Keratinocyte (primary cell): ENCODE results near the gene ZFAND6. TPM values are rescaled to one million over a fixed set of nuclear protein-coding genes. Genes with fewer than 3 reads are reported as not detected.

Source experiments
- DNase-seq: peaks from one replicate; pipeline ENCODE4 v3.0.0-alpha.2; 2011; ENCODE audit warnings: low read depth, missing footprints, low spot score
- FAIRE-seq: peaks from 2 replicates; lab custom pipeline; 2011; peaks lifted over from hg19 to GRCh38; lab: Jason Lieb, UNC
- H2AFZ ChIP-seq: 2 replicates; pipeline ENCODE4 v1.6.0; 2012; ENCODE audit warnings: low read length, control low read depth, inconsistent platforms; ENCODE audit not compliant: control insufficient read depth
- H3K27ac ChIP-seq: 2 replicates; pipeline ENCODE4 v1.5.1; 2011; ENCODE audit warnings: low read length; ENCODE audit not compliant: control insufficient read depth, insufficient read depth
- H3K27me3 ChIP-seq: 3 replicates; pipeline ENCODE4 v1.6.0; 2011; ENCODE audit warnings: low read length; ENCODE audit not compliant: control insufficient read depth, insufficient read depth; ENCODE audit errors: extremely low read depth
- H3K36me3 ChIP-seq, 2 experiments: 2 replicates in 1 of 2; 3 replicates in 1 of 2; pipeline ENCODE4 v1.5.1; 2011; ENCODE audit warnings: low read length in 2 of 2, mild to moderate bottlenecking in 1 of 2; ENCODE audit not compliant: control insufficient read depth in 2 of 2, insufficient read depth in 2 of 2; ENCODE audit errors: extremely low read depth in 1 of 2
- H3K4me1 ChIP-seq: 3 replicates; pipeline ENCODE4 v1.5.1; 2011; ENCODE audit warnings: low read length; ENCODE audit not compliant: control insufficient read depth, insufficient read depth; ENCODE audit errors: extremely low read depth
- H3K4me2 ChIP-seq: 3 replicates; pipeline ENCODE4 v1.6.0; 2011; ENCODE audit warnings: low read depth, low read length; ENCODE audit not compliant: control insufficient read depth, insufficient read depth; ENCODE audit errors: extremely low read depth
- H3K4me3 ChIP-seq, 3 experiments: fragments of 200-600 bp in 1 of 3; sonication (generic) in 1 of 3; 2 replicates in 2 of 3; 3 replicates in 1 of 3; pipeline ENCODE4 v1.5.1; 2011 to 2016; ENCODE audit warnings: low read length in 3 of 3, mild to moderate bottlenecking in 3 of 3, control low read depth in 2 of 3, inconsistent platforms in 1 of 3, low read depth in 1 of 3, mixed read lengths in 1 of 3, mixed run types in 1 of 3, moderate library complexity in 1 of 3; ENCODE audit not compliant: control insufficient read depth in 2 of 3, insufficient read depth in 2 of 3; ENCODE audit errors: extremely low read depth in 1 of 3
- H3K79me2 ChIP-seq: 2 replicates; pipeline ENCODE4 v1.6.0; 2012; ENCODE audit warnings: low read length; ENCODE audit not compliant: control insufficient read depth, insufficient read depth
- H3K9ac ChIP-seq: 3 replicates; pipeline ENCODE4 v1.6.0; 2011; ENCODE audit warnings: low read length; ENCODE audit not compliant: control insufficient read depth, insufficient read depth; ENCODE audit errors: extremely low read depth
- H3K9me1 ChIP-seq: 3 replicates; pipeline ENCODE4 v1.6.0; 2011; ENCODE audit warnings: low read length; ENCODE audit not compliant: control insufficient read depth, insufficient read depth; ENCODE audit errors: extremely low read depth
- H3K9me3 ChIP-seq: 2 replicates; pipeline ENCODE4 v1.5.1; 2012; ENCODE audit warnings: low read depth, low read length; ENCODE audit not compliant: control insufficient read depth
- H4K20me1 ChIP-seq: 3 replicates; pipeline ENCODE4 v1.6.0; 2011; ENCODE audit warnings: low read length; ENCODE audit not compliant: control insufficient read depth, insufficient read depth; ENCODE audit errors: extremely low read depth
- CTCF ChIP-seq, 3 experiments: IDR thresholded peaks in 1 of 3; conservative IDR thresholded peaks in 1 of 3; optimal IDR thresholded peaks in 1 of 3; 2 replicates in 2 of 3; 3 replicates in 1 of 3; pipeline versions ENCODE3 to v1.5.1; 2011; ENCODE audit warnings: low read length in 3 of 3, mild to moderate bottlenecking in 3 of 3, moderate library complexity in 2 of 3, control low read depth in 1 of 3, inconsistent platforms in 1 of 3; ENCODE audit not compliant: insufficient read depth in 2 of 3; ENCODE audit errors: extremely low read depth in 1 of 3
- EZH2 ChIP-seq: IDR thresholded peaks from one replicate; pipeline ENCODE4 v1.6.1; 2012; ENCODE audit warnings: inconsistent platforms, mild to moderate bottlenecking, low read length, moderate library complexity
- dilution Hi-C: fragments of 300-500 bp; cut with MboI; formaldehyde crosslinking; loops from one replicate; pipeline ENCODE4 v1.7.0; 2020; ENCODE audit warnings: low sequenced_read_pairs; ENCODE audit not compliant: extremely low pct_ligation_motif_present
- polyA plus RNA-seq, 5 experiments: library from polyadenylated mRNA; depleted of rRNA in 3 of 5; stranded (reverse) in 3 of 5; stranded (forward) in 1 of 5; unstranded in 1 of 5; fragments of >200 nt; gene quantifications; 1 replicate in 1 of 5; 2 replicates in 3 of 5; 3 replicates in 1 of 5; pipeline versions ENCODE4 v1.2.1 to v1.2.3, GENCODE V29; 2011 to 2012; ENCODE audit warnings: missing spikeins in 2 of 5, low read depth in 1 of 5, low replicate concordance in 1 of 5

Gene ZFAND6
- polyA plus RNA-seq, 1 donor (not counting 4 experiments of a cell fraction or from before 2014, with no cell fraction given), result 142 TPM

GRCh38 chr15:80184554-80184953 is 125.1 kb downstream of the ZFAND6 start:
- no peaks in the 10 kb centered on the region for H3K9me1 ChIP-seq
- no peaks in the 10 kb centered on the region for H4K20me1 ChIP-seq
- H3K36me3 ChIP-seq, result peaks cover 16 to 25% of the 10 kb centered on the region in 2 experiments
- H3K9ac ChIP-seq, result no peak overlapping the region
- peaks cover 3% of the 10 kb centered on the region for H3K4me1 ChIP-seq
- no peak overlapping the region for H3K4me2 ChIP-seq
- no peaks in the 10 kb centered on the region for H3K27me3 ChIP-seq
- no peaks in the 10 kb centered on the region for H3K9me3 ChIP-seq
- no peak overlapping the region for H2AFZ ChIP-seq
- H3K27ac ChIP-seq, result no peak overlapping the region
- no peaks in the 10 kb centered on the region for H3K79me2 ChIP-seq
- dilution Hi-C loops, result no loop called here
- FAIRE-seq, result no peak
- DNase-seq, result no peak
- no peak for TF ChIP-seq EZH2
- no peak for TF ChIP-seq CTCF (optimal IDR thresholded peaks at IDR 0.05 in 1 of 3, IDR thresholded peaks at IDR 0.05 in 1 of 3, conservative IDR thresholded peaks at IDR 0.05 in 1 of 3; ENCODE audit: extremely low read depth in 1 of 3, insufficient read depth in 2 of 3, low read length in 3 of 3)
- no peak overlapping the region for H3K4me3 ChIP-seq

DNA sequence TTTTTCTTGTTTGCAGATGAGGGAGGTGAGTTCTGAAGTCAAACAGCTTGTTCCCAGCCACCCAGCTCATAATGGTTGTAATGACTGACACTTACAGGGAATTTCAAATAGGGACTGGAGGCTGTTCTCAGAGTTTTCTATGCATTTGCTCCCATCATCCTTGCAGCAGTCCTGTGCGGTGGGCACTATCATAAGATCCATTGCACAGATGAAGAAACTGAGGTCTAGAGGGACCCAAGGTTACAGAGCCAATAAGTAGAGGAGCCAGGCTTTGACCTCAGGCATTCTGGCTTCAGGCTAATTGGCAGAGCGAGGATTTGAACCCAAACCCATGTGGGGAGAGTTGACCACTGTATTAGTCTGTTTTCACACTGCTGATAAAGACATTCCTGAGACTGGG is 125.7 kb downstream of the ZFAND6 start:
- Histone ChIP-seq H3K36me3 (peaks cover 15 to 25% of the 10 kb centered on the region in 2 experiments), H3K79me2 (no peaks in the 10 kb centered on the region), H3K9me3 (no peaks in the 10 kb centered on the region), H4K20me1 (no peaks in the 10 kb centered on the region), H3K27me3 (no peaks in the 10 kb centered on the region), H3K4me1 (no peaks in the 10 kb centered on the region), H3K4me3 (no peak overlapping the region), H3K4me2 (no peak overlapping the region), H2AFZ (no peak overlapping the region), H3K9ac (no peak overlapping the region), H3K27ac (no peak overlapping the region), H3K9me1 (no peaks in the 10 kb centered on the region)
- FAIRE-seq (no peak), DNase-seq (no peak)
- dilution Hi-C loops, result no loop called here
- TF ChIP-seq CTCF (optimal IDR thresholded peaks at IDR 0.05 in 1 of 3, IDR thresholded peaks at IDR 0.05 in 1 of 3, conservative IDR thresholded peaks at IDR 0.05 in 1 of 3; ENCODE audit: extremely low read depth in 1 of 3, insufficient read depth in 2 of 3, low read length in 3 of 3) (no peak), EZH2 (no peak)
